Stimulated activated CD8-positive, alpha-beta memory T cell treated with anti-CD3 and anti-CD28 coated beads, Interleukin-7, amount 100 ng/mL, for 48 hours (primary cell): ENCODE results near the gene PRKCE.

ENCODE experiments used
- DNase-seq, 2 donors: peaks; one replicate each; pipeline ENCODE4 v3.0.0-alpha.2; 2020; ENCODE audit warnings: low read depth in 1 of 2; ENCODE audit errors: extremely low read depth in 1 of 2

PRKCE gene

DNA sequence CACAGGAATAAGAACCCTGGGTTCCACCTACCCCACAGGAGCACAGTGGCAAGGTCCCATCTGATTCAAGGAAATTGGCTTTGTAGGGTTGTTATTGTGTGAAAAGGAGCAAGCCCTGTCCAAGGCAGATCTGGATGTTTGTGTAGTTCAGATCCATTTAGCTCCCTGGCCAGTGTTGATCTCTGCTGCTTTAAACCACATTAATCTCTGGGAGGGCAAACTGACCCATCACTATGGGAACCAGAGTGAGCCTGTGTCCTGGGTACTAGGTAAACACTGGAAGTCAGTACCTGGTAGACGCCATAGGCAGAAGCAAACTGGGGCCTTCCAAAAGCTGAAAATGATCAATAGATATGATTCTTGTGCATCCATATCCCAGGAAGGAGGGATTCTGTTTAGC, 374.2 kb downstream of the PRKCE start:
- no peak for DNase-seq

DNA sequence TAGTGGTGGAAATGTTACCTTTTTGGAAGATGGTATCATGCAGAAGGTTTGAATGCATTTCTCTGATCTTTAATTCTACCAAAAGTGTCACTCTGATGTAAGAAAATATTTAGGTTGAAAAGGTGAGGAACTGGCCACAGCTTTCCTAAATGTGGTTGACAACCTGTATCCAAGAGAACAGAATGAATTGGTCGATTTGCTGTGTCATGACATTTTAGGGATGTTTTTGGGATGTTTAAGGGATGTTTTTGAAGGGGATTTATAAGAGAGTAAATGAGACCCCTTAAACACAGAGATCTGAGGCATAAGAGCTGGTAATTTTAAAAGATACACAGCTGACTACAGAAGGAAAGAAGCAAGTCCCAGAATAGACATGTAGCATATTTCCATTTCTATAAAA, 375.0 kb downstream of the PRKCE start:
- DNase-seq: no peak

DNA sequence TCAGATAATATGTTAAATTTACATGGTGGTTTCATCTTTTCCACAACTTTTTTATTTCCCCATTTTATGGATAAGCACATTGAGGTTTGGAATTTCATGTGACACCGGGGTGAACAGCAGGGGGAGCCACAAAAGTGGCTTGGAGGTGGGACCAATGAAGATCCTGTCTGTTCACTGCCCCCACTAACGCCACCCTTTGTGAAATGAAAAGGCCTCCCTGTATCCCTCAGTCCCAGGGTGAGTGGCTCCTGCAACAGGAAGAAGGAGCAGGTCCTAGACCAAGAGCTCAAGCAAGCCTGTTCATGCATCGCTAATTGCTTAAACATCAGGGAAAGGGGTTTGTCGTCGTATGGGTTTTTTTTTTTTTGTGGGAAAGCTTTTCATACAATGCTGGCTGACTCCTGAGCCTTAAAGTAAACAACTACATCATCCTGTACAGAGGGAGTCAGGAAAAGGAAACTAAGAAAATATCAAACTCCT, 377.9 kb downstream of the PRKCE start:
- DNase-seq: no peak

DNA sequence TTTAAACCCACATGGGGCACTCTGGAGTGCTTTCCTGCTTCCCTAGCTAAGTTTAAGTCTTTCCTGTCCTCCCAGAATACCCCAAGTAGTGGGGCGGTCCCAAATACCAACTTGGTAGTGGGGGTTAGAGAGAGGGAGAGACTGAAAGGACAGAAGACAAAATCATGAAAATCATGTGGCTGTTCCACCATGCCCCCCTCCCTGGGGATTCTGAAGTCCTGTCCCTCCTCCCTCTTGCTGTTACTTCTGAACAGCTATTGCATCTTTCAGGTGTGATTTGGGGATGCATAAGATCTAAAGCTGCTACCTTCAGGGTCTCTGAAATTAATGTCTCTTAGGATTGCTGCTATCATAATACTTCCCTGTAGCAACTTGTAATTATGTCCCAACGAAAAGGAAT, 378.9 kb downstream of the PRKCE start:
- DNase-seq: no peak

GRCh38 chr2:46032161-46032813, 380.8 kb downstream of the PRKCE start:
- DNase-seq: no peak

GRCh38 chr2:46032996-46033395, 381.5 kb downstream of the PRKCE start:
- peak; percentile 10 to 70 for DNase-seq

DNA sequence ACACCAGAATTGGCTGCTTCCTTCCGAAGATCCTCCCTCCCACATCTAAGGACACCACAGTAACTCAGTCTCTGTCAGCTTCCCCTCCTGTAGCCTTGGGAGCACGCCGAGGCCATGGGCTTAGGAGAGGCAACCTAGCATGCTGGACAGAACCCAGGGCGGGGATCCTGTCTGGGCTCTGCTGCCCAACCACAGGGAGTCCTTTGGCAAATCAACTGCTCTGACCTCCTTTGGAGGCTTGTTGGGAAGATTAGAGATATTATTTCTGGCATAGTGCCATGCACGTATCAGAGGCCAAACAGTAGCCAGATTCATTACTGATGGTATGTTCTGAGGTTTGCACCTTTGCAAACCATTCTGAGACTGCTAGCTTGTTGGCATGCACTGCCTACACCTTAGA, 383.1 kb downstream of the PRKCE start:
- no peak for DNase-seq

GRCh38 chr2:46036929-46037328, 385.5 kb downstream of the PRKCE start:
- no peak for DNase-seq

DNA sequence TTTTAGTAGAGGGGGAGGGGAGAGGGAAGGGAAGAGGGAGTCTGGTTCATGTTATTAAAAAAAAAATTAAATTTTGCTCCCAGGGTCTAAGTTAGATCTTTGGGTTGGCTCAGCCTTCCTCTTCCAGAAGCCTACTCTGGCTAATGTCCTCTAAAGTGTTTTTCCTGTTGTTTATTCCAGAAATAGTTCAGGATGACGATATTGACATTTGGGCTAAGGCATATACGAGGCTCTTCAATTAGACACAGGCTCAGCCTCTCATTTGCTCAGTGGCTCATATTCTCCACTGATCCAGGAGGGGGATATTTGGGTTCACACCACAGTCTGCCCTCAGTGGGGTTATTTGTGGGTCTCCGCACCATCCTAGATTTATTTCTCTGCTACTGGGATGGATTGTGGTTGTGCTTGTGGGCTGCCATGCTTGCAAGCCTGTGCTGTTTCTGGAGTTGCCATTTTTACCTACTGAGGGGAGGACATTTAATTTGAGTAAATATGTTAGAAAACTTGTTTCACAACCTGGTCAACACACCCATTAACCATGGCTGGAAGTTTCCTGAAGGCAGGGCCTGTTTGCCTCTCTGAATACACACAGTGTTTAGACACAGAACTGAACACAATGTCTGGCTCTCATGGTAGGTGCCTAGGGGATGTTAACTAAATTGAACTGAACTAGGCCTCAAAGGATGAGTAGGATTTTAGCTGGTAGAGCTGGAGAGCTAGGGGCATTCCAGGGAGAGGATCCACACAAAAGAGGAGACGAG, 388.2 kb downstream of the PRKCE start:
- no peak for DNase-seq

DNA sequence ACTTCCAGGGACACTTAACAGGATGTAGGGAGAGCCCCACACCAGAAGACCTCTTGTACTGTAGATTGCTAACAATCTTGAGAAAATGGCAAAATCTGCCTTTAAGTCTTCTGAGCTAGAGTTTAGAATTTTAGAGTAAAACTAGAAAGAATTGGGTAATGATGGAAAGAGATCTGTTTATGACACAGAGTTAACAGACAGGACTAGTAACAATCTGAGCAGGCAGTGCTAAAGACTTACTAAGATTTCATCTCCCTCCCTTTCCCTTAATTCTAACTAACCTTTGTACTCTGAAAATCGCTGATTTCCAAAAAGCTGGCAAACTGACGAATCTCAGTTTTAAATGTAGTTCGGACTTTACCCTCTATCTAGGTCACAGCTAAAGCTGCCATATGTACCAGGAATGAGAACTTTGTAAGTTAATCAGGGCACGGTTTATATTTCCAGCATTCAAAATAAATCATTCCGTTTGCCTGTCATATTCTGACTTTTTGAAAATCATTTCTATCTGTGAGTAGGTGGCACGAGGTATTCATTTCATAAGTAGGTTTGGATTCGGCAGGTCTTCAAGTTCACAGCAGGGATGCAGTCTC, 389.2 kb downstream of the PRKCE start:
- DNase-seq: no peak

DNA sequence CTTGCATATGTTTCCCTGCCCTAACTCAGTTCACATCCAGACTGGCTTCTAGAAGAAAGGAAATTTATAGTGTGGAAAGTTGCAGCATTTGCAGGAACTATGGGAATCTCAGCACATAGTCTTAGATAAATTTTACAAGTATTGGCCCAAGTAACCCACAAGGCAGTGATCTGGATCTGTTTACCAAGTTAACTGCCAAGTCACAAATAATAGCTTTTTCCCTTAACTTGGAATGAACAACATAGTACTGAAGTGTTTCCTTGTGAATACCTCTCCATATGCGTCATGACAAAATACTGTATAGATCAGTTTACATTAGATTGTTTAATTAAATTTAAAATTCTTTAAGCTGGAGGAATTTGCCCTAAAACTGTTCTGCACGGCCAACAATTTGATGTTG, 390.0 kb downstream of the PRKCE start:
- DNase-seq: no peak

GRCh38 chr2:46042207-46042637, 390.7 kb downstream of the PRKCE start:
- no peak for DNase-seq

DNA sequence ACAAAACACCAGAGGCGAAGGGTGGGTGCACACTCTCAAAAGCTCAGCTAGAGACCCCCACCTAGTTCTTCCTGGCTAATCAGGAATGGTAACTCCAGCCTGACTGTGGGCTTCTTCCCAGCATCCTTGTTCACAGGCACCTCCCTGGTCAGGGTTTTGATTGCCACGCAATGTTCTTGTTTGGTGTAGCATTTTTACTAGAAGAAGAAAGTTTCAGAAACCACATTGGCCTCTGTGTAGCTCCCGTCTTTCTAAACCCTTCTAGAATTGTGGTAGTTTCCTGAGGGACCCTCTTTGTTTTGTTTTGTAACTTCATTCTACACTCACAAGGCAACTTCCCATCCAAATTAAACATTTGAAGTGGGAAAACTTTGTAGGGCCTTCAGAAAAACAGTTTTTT, 391.2 kb downstream of the PRKCE start:
- no peak for DNase-seq

GRCh38 chr2:46045888-46046287, 394.4 kb downstream of the PRKCE start:
- DNase-seq: no peak

DNA sequence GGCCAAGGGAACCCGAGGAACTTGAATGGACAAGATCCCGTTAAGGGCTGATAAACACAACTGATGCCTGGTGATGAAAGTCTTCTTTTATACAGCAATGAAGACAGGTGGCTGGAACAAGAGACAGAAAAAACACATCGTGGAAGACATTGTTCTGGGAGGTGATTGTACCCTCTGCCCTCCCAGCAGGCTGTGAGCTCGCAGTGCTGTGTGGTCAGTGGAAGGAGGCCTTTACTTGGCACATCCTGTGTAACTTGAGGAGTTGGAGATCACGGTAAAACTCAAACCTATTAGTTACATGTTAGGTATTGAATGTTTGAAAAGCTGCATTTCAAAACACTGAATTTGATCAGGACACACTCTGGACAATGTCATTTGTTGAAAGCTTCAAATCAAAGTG, 395.8 kb downstream of the PRKCE start:
- DNase-seq: no peak

- DNase-seq: no peak
Measured at GRCh38 chr2:46048693-46049092, 397.2 kb downstream of the PRKCE start.

- DNase-seq: no peak
Measured at GRCh38 chr2:46050027-46050426, 398.6 kb downstream of the PRKCE start.

DNA sequence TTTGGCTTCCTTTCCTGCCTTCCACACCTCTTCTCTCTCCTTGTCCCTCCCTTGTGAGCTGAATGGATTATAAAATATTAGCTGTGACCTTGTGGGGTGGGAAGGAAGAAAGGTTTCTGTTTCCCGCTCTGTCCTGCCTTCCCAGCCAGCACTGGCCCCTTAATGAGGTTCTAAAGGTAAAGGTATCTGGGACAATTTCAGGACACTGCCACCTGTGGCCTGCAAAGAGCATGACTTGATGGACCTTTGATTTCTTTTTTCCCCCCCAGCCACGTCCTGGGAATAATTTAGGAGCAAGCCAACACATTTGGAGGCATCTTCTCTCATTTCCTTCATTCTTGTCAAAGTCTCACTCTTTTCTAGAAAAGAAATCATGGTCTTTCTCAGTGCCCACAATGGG, 399.0 kb downstream of the PRKCE start:
- DNase-seq: no peak

- DNase-seq: no peak
Measured at GRCh38 chr2:46051085-46051484, 399.6 kb downstream of the PRKCE start.

DNA sequence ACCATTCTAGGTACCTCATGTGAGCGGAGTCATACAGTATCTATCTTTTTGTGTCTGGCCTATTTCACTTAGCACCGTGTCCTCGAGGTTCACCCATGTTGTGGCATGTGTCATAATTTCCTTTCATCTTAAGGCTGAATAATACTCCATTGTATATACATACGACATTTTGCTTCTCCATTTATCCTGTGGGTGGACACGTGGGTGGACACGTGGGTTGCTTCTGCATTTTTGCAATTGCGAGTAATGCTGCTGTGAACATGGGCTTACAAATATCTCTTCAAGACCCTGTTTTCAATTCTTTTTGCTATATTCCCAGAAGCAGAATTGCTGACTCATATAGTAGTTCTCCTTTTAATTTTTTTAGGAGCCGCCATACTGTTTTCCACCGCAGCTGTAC, 402.1 kb downstream of the PRKCE start:
- DNase-seq: no peak

GRCh38 chr2:46056541-46056940, 405.1 kb downstream of the PRKCE start:
- DNase-seq: no peak

DNA sequence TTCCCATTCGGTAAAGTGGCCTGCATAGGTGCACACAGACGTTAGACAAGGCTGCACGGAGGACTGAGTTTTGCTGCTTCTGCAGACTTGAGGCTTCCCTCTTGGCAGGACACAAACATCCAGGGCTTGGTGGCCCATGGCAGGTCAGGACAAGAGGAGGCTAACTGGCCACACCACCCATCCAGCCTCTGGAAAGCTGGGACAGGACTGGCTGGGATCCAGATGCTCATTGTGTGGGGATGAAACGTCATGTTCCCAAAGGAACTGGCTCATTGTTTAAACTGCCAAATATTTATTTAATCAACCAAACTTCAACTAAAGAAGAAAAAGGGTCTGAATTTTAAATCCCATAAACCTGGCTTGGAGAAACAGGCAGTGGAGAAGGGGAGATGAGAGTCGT, 406.7 kb downstream of the PRKCE start:
- no peak for DNase-seq
